Measurements from ENCODE around the gene CFLAR. TPM values are rescaled to one million over a fixed set of nuclear protein-coding genes. Genes with fewer than 3 reads are reported as not detected.

Gene CFLAR
- total RNA-seq, 1 experiment from 2014 or later, result 7.6 TPM

GRCh38 chr2:201182650-201183364 lies 66.8 kb downstream of the CFLAR start, which contains the start of gene CASP10:
Gene CASP10 (plus strand): TSS chr2:201183141. CDS start chr2:201185778, 2,637 bp downstream.
- peak within 1 kb of the TSS; percentile 53 for H3T11ph ChIP-seq (ENCODE audit: low read length)
- H2BK20ac ChIP-seq (ENCODE audit: low read depth, low read length, poor library complexity, severe bottlenecking), result no peak within 1 kb of the TSS
- no peaks in the 10 kb centered on the region for H3K79me2 ChIP-seq (ENCODE audit: insufficient read depth, low read length)
- no peak within 1 kb of the TSS for H3K23ac ChIP-seq (ENCODE audit: insufficient read length, low read depth, low read length)
- no peaks in the 10 kb centered on the region for H3K23me2 ChIP-seq (ENCODE audit: insufficient read length, low read depth, low read length, poor library complexity, severe bottlenecking)
- no peak within 1 kb of the TSS for H2BK5ac ChIP-seq (ENCODE audit: insufficient read length, low read length)
- peak within 1 kb of the TSS; percentile 11 for H2AFZ ChIP-seq (ENCODE audit: low read length)
- H2BK12ac ChIP-seq (ENCODE audit: insufficient read length, low read depth, low read length), result peak within 1 kb of the TSS; percentile 83
- peak within 1 kb of the TSS; percentile 33 to 95 (median 79); a peak in 3 of 7 replicates for H3K27ac Mint-ChIP-seq
- peaks cover 0 to 9% (median 2%) of the 10 kb centered on the region in 3 experiments; a peak in 4 of 7 replicates for H3K36me3 Mint-ChIP-seq (ENCODE audit: insufficient read depth in 1 of 3, low read depth in 3 of 3)
- H4K91ac ChIP-seq (ENCODE audit: insufficient read length, low read depth, low read length), result no peak within 1 kb of the TSS
- H3K56ac ChIP-seq (ENCODE audit: insufficient read length, low read depth, low read length), result no peak within 1 kb of the TSS
- no peaks in the 10 kb centered on the region for H3K4me1 ChIP-seq (ENCODE audit: insufficient read depth, low read length)
- H3K14ac ChIP-seq (ENCODE audit: insufficient read depth, low read length), result peak within 1 kb of the TSS; percentile 65; the same call in 1 of the 2 replicates
- H2BK15ac ChIP-seq (ENCODE audit: low read depth, low read length), result no peak within 1 kb of the TSS
- H3K4me3 Mint-ChIP-seq, result peak within 1 kb of the TSS; percentile 47 to 53; a peak in 2 of 5 replicates
- DNase-seq, result peak; percentile 37
- no CpG with 5 or more reads among the region's 11 CpGs for WGBS (ENCODE audit: extremely low coverage, insufficient read length, low lambda C conversion rate)
- H3K9me3 ChIP-seq (ENCODE audit: control insufficient read depth, low read depth, low read length), result peaks cover 8% of the 10 kb centered on the region
- peaks cover 14% of the 10 kb centered on the region in 2 experiments for H3K4me1 Mint-ChIP-seq
- no peaks in the 10 kb centered on the region for H3K27me3 ChIP-seq (ENCODE audit: insufficient read depth, low read length)
- peak within 1 kb of the TSS; percentile 34 for H3K27ac ChIP-seq (ENCODE audit: insufficient read length, low read depth, low read length)
- peak; percentile 56 for TF ChIP-seq CTCF (conservative IDR thresholded peaks at IDR 0.05)
- no peak within 1 kb of the TSS for H4K5ac ChIP-seq (ENCODE audit: insufficient read length, low read depth, low read length)
- peak within 1 kb of the TSS; percentile 40; the same call in 1 of the 2 replicates for H3K4ac ChIP-seq (ENCODE audit: low read depth, low read length)
- no peak within 1 kb of the TSS for H2AK5ac ChIP-seq (ENCODE audit: insufficient read length, low read length)
- H4K8ac ChIP-seq (replicated peaks; ENCODE audit: insufficient read length, low read depth, low read length), result no peak within 1 kb of the TSS
- peak within 1 kb of the TSS; percentile 62 for H3K18ac ChIP-seq (ENCODE audit: insufficient read length, low read depth, low read length)
- peak within 1 kb of the TSS; percentile 12 for H3K9ac ChIP-seq (ENCODE audit: extremely low read depth, insufficient read length, low read length)
- H2BK120ac ChIP-seq (ENCODE audit: low read depth, low read length, poor library complexity, severe bottlenecking), result peak within 1 kb of the TSS; percentile 69
- peak within 1 kb of the TSS; percentile 29 for H3K4me2 ChIP-seq (ENCODE audit: insufficient read depth, insufficient read length, low read length)
- no peaks in the 10 kb centered on the region for H3K79me1 ChIP-seq (ENCODE audit: insufficient read depth, low read depth, low read length, poor library complexity, severe bottlenecking)
- H3K9me3 Mint-ChIP-seq, result peaks cover 20% of the 10 kb centered on the region in 2 experiments
- H3K27me3 Mint-ChIP-seq (ENCODE audit: low read depth), result no peaks in the 10 kb centered on the region; the same call in 1 of the 2 replicates
- H4K20me1 ChIP-seq (ENCODE audit: control insufficient read depth, insufficient read depth, insufficient read length), result no peaks in the 10 kb centered on the region

All from H9 (cell line).